WTC11 (cell line): ENCODE measurements around the gene SCN8A.

ENCODE experiments used
- ATF1 ChIP-seq: sonication (generic); formaldehyde crosslinking; IDR thresholded peaks from 2 replicates; pipeline ENCODE4 v1.8.1; 2023; ENCODE audit warnings: mild to moderate bottlenecking, moderate library complexity, missing genetic modification reagents
- CREM ChIP-seq: sonication (generic); formaldehyde crosslinking; IDR thresholded peaks from 2 replicates; pipeline ENCODE4 v1.8.1; 2022; ENCODE audit warnings: mild to moderate bottlenecking, missing genetic modification reagents, moderate library complexity
- CTCF ChIP-seq: fragments of 200-600 bp; IDR thresholded peaks from 2 replicates; pipeline ENCODE4 v1.8.0; 2022; ENCODE audit warnings: antibody characterized with exemption
- ZNF317 ChIP-seq: sonication (generic); formaldehyde crosslinking; IDR thresholded peaks from 2 replicates; pipeline ENCODE4 v1.8.1; 2023; ENCODE audit warnings: low read depth, mild to moderate bottlenecking, moderate library complexity, missing genetic modification reagents, borderline replicate concordance

GRCh38 chr12:51792417-51792816 lies 201.4 kb downstream of the SCN8A start:
- no peak for TF ChIP-seq CTCF
- TF ChIP-seq ZNF317 (CRISPR knock-in tag) = no peak
- TF ChIP-seq CREM (CRISPR knock-in tag) = no peak
- TF ChIP-seq ATF1 (CRISPR knock-in tag) = no peak
